SK-N-SH treated with all-trans-retinoic acid at 6 μM for 48 hours (cell line): ENCODE results near the gene GVQW3.

Source experiments
- ATAC-seq: fragments of 200-7000 bp; cut with Tn5 transposase; 3 replicates; pipeline ENCODE4 v1.9.1; 2020; ENCODE audit warnings: mild to moderate bottlenecking, moderate library complexity
- BACH2 ChIP-seq: fragments of 250-450 bp; sonication (Bioruptor Pico); IDR thresholded peaks from 2 replicates; pipeline ENCODE4 v1.9.0; 2021; ENCODE audit warnings: mild to moderate bottlenecking, borderline replicate concordance
- CREB5 ChIP-seq: fragments of 250-450 bp; sonication (Bioruptor Pico); IDR thresholded peaks from 2 replicates; pipeline ENCODE4 v1.5.1; 2020; ENCODE audit warnings: low read depth, mild to moderate bottlenecking, moderate library complexity
- CSDC2 ChIP-seq: fragments of 250-450 bp; sonication (Bioruptor Pico); IDR thresholded peaks from 2 replicates; pipeline ENCODE4 v1.5.0; 2020; ENCODE audit warnings: mild to moderate bottlenecking, moderate library complexity
- CSRNP3 ChIP-seq: fragments of 250-450 bp; sonication (Bioruptor Pico); IDR thresholded peaks from 2 replicates; pipeline ENCODE4 v1.5.1; 2021; ENCODE audit warnings: mild to moderate bottlenecking, moderate library complexity
- ESRRG ChIP-seq: fragments of 250-450 bp; sonication (Bioruptor Pico); IDR thresholded peaks from 2 replicates; pipeline ENCODE4 v1.6.1; 2021; ENCODE audit warnings: mild to moderate bottlenecking
- GLIS3 ChIP-seq: fragments of 250-450 bp; sonication (Bioruptor Pico); IDR thresholded peaks from 2 replicates; pipeline ENCODE4 v1.5.0; 2020; ENCODE audit warnings: mild to moderate bottlenecking, moderate library complexity
- ISL1 ChIP-seq: fragments of 250-450 bp; sonication (Bioruptor Pico); IDR thresholded peaks from 2 replicates; pipeline ENCODE4 v2.1.2; 2022; ENCODE audit warnings: mild to moderate bottlenecking, moderate library complexity
- OSR1 ChIP-seq: fragments of 250-450 bp; sonication (Bioruptor Pico); IDR thresholded peaks from 2 replicates; pipeline ENCODE4 v1.8.0; 2022; ENCODE audit warnings: moderate library complexity, mild to moderate bottlenecking, inconsistent platforms
- PATZ1 ChIP-seq: fragments of 250-450 bp; sonication (Bioruptor Pico); IDR thresholded peaks from 2 replicates; pipeline ENCODE4 v1.8.0; 2020; ENCODE audit warnings: mild to moderate bottlenecking, moderate library complexity, borderline replicate concordance
- POU6F1 ChIP-seq: fragments of 250-450 bp; sonication (Bioruptor Pico); IDR thresholded peaks from 2 replicates; pipeline ENCODE4 v1.8.0; 2021; ENCODE audit warnings: low read depth, mild to moderate bottlenecking, moderate library complexity, borderline replicate concordance
- PPARA ChIP-seq: fragments of 250-450 bp; sonication (Bioruptor Pico); IDR thresholded peaks from 2 replicates; pipeline ENCODE4 v1.5.0; 2020; ENCODE audit warnings: mild to moderate bottlenecking, borderline replicate concordance
- RARB ChIP-seq: fragments of 250-450 bp; sonication (Bioruptor Pico); IDR thresholded peaks from 2 replicates; pipeline ENCODE4 v1.8.0; 2021; ENCODE audit warnings: mild to moderate bottlenecking, moderate library complexity
- SNAI2 ChIP-seq: fragments of 250-450 bp; sonication (Bioruptor Pico); IDR thresholded peaks from 2 replicates; pipeline ENCODE4 v1.5.0; 2020; ENCODE audit warnings: mild to moderate bottlenecking, moderate library complexity
- TCF4 ChIP-seq: fragments of 250-450 bp; sonication (Bioruptor Pico); IDR thresholded peaks from 2 replicates; pipeline ENCODE4 v1.8.0; 2021; ENCODE audit warnings: mild to moderate bottlenecking, moderate library complexity, borderline replicate concordance
- TOX ChIP-seq: fragments of 250-450 bp; sonication (Bioruptor Pico); IDR thresholded peaks from 2 replicates; pipeline ENCODE4 v1.8.0; 2021; ENCODE audit warnings: mild to moderate bottlenecking, moderate library complexity, borderline replicate concordance
- TSHZ2 ChIP-seq: fragments of 250-450 bp; sonication (Bioruptor Pico); IDR thresholded peaks from 2 replicates; pipeline ENCODE4 v1.5.0; 2020; ENCODE audit warnings: mild to moderate bottlenecking, moderate library complexity
- ZC3H10 ChIP-seq: fragments of 250-450 bp; sonication (Bioruptor Pico); IDR thresholded peaks from 2 replicates; pipeline ENCODE4 v1.5.1; 2021; ENCODE audit warnings: mild to moderate bottlenecking, moderate library complexity
- ZFP3 ChIP-seq: fragments of 250-450 bp; sonication (Bioruptor Pico); IDR thresholded peaks from 2 replicates; pipeline ENCODE4 v1.5.0; 2020; ENCODE audit warnings: mild to moderate bottlenecking, moderate library complexity
- ZFP30 ChIP-seq: fragments of 450-650 bp; formaldehyde crosslinking; IDR thresholded peaks from 2 replicates; pipeline ENCODE4 v1.5.0; 2022; ENCODE audit warnings: mild to moderate bottlenecking, moderate library complexity
- ZNF70 ChIP-seq: fragments of 450-650 bp; formaldehyde crosslinking; IDR thresholded peaks from 2 replicates; pipeline ENCODE4 v1.5.0; 2020; ENCODE audit warnings: mild to moderate bottlenecking, moderate library complexity

Gene GVQW3

DNA sequence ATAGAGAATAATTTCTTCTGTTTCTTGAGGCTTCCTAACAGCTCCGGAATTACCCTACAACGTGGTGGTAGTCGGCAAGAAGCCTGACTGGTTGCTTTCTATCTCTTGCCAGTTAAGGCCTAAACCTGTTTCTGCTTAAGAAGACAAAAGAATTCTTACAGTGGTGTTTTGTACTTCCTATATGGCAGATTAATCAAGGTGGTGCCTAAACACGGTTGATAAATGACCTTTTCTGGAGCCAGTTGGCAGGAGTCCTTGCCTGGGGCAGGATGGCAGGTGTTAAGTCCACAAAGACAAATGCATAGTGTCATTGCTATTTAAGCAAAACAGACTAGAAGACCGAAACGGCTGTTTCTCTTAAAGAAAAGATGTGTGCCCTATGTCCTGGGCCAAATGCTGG, 9.9 kb downstream of the GVQW3 start:
- no peak for ATAC-seq
- TF ChIP-seq TCF4 (no peak), BACH2 (CRISPR knock-in tag) (no peak), TOX (no peak), PPARA (CRISPR knock-in tag) (no peak), GLIS3 (CRISPR knock-in tag) (no peak), SNAI2 (no peak), ZNF70 (CRISPR knock-in tag) (no peak), ZC3H10 (no peak), CREB5 (CRISPR knock-in tag) (no peak), ISL1 (no peak), TSHZ2 (CRISPR knock-in tag) (no peak)

DNA sequence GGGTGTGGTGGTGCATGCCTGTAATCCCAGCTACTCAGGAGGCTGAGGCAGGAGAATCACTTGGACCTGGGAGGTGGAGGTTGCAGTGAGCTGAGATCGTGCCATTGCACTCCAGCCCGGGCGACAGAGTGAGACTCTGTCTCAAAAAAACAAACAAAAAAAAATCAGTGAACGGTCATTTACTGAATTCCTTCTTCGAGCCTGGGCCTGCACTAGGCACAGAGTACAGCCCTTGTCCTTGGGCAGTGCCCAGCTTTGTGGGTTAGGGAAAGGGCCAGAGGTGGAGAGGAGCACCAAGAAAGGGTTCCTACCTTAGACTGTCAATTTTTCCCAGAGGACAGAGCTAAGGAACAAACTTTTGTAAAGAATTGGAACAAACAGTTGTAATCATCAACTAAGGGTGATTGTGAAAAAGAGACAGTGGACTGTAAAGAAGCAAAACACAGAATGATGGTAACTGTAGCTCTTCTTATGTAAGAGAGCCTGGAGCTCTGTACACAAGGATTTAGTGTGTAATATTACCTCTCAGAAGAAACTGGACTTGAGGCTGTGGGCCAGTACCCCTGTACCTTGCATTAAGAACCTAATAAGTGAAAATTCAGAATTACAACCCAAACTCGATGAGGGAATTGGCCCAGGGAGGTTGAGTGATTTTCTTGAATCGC, 10.8 kb downstream of the GVQW3 start:
- TF ChIP-seq CSDC2 (CRISPR knock-in tag) (no peak), ZNF70 (CRISPR knock-in tag) (no peak), ESRRG (CRISPR knock-in tag) (no peak), OSR1 (CRISPR knock-in tag) (no peak), PATZ1 (CRISPR knock-in tag) (no peak), ZFP3 (CRISPR knock-in tag) (no peak), SNAI2 (no peak), CSRNP3 (CRISPR knock-in tag) (no peak), ZFP30 (CRISPR knock-in tag) (no peak), TSHZ2 (CRISPR knock-in tag) (no peak), POU6F1 (CRISPR knock-in tag) (no peak), ZC3H10 (no peak), RARB (CRISPR knock-in tag) (no peak), TCF4 (no peak)
- ATAC-seq, result no peak
